8988T (cell line): ENCODE data around the gene CASP10.
"Not testable (repeated sequence)": the region's sequence is repeated elsewhere in the genome, so short reads cannot be mapped to it uniquely, and the experiment has no call there.

Experiments
- DNase-seq: peaks from one replicate; pipeline ENCODE4 v3.0.0; 2011

Gene CASP10

GRCh38 chr2:201235860-201236811, 53.2 kb downstream of the CASP10 start:
- DNase-seq: no peak

GRCh38 chr2:201237486-201238123, 54.7 kb downstream of the CASP10 start:
- no peak for DNase-seq

GRCh38 chr2:201239167-201239935, 56.4 kb downstream of the CASP10 start:
- not testable (repeated sequence) for DNase-seq

GRCh38 chr2:201242571-201243277, 59.8 kb downstream of the CASP10 start:
- DNase-seq: no peak

- DNase-seq: no peak
Observed at GRCh38 chr2:201244829-201245228, 61.9 kb downstream of the CASP10 start.

- DNase-seq: no peak
Observed at GRCh38 chr2:201246280-201246679, 63.3 kb downstream of the CASP10 start.

- DNase-seq: no peak
Observed at GRCh38 chr2:201248288-201248844, 65.4 kb downstream of the CASP10 start.

- DNase-seq: no peak
Observed at GRCh38 chr2:201249889-201250288, 66.9 kb downstream of the CASP10 start.

GRCh38 chr2:201250741-201251140, 67.8 kb downstream of the CASP10 start:
- DNase-seq: no peak

GRCh38 chr2:201254081-201254730, 71.3 kb downstream of the CASP10 start:
- DNase-seq: no peak

GRCh38 chr2:201255408-201256033, 72.6 kb downstream of the CASP10 start:
- no peak for DNase-seq

GRCh38 chr2:201256082-201256481, 73.1 kb downstream of the CASP10 start:
- no peak for DNase-seq

GRCh38 chr2:201257381-201257955, 74.5 kb downstream of the CASP10 start:
- DNase-seq: no peak

- DNase-seq: no peak
Observed at GRCh38 chr2:201257956-201258665, 75.2 kb downstream of the CASP10 start.

- DNase-seq: no peak
Observed at GRCh38 chr2:201258666-201259615, 76.0 kb downstream of the CASP10 start.

GRCh38 chr2:201260302-201260800, 77.4 kb downstream of the CASP10 start, which contains the start of gene CASP8:
Gene CASP8, plus strand, starts transcription at chr2:201260536. Its CDS starts 5,951 bp downstream, at chr2:201266487.
- no peak for DNase-seq

- no peak for DNase-seq
Observed at GRCh38 chr2:201261471-201261870, 78.5 kb downstream of the CASP10 start.

- DNase-seq: no peak
Observed at GRCh38 chr2:201261906-201262305, 79.0 kb downstream of the CASP10 start.

- no peak for DNase-seq
Observed at GRCh38 chr2:201262718-201263117, 79.8 kb downstream of the CASP10 start.
